Erythroblast (primary cell): ENCODE measurements around the gene MLIP.

Experiments
- GATA1 ChIP-seq: IDR thresholded peaks from 2 replicates; pipeline ENCODE4 v1.6.1; 2011; ENCODE audit warnings: low read depth, mild to moderate bottlenecking, control low read depth, low read length, moderate library complexity
- POLR2A ChIP-seq: IDR thresholded peaks from 2 replicates; pipeline ENCODE4 v1.6.1; 2011; ENCODE audit warnings: mild to moderate bottlenecking, low read length

DNA sequence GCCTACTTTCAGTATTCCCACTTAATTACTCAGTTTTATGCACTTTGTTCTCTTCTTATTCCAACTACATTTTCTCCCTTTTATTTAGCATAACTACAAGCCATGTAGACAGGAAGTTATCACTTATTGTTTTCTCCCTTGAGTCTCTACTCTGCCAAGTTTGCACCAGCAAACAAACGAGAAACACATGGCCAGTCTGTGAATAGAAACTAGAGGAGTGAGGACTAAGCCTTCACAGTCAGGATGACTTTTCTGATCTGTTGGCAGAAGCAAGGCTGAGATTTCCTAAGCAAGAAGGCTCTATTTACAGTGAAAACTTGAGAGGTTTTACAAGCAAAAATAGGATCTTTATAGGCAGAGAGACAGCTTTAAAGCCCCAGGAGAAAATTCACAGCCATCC lies 127.2 kb downstream of the MLIP start:
- TF ChIP-seq POLR2A (no peak), GATA1 (no peak)
